ENCODE measurements around the gene JMJD1C. TPM values are rescaled to one million over a fixed set of nuclear protein-coding genes. Genes with fewer than 3 reads are reported as not detected.

JMJD1C gene
- total RNA-seq, 1 donor from 2014 or later = 65.0 TPM

DNA sequence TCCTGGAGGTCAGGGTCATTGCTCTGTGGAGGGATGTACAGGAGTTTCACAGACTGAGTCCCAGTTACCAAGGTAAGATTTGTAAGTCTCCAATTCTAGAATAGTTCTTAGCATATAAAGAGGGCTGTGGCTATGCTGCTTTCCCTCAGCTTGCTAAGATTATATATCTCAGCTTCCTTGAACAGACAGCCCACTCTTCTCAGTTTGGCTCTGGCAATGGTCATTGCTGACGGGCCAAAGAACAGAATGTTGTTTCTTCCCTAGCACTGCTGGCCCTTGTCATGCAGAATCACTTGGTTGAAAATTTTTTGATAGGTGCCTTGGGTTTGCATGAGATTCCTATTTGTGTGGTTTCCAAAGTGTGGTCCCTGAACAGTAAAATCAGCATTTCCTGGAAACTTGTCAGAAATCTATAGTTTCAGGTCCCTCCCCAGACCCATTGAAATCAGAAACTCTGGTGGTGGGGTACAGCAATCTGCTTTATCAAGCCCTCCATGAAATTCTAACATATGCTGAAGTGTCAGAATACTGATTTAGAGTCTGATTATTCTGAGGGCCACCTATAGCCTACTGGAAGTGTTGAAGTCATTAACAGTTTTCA lies 294.4 kb downstream of the JMJD1C start:
- H3K36me3 ChIP-seq = peaks cover 8 to 24% of the 10 kb centered on the region in 2 donors
- intact Hi-C loops (cut with DNase I) = no loop called here
- H3K27ac ChIP-seq = peak overlapping the region in 1 of 2 donors; percentile 13

GRCh38 chr10:63169624-63170023 lies 296.2 kb downstream of the JMJD1C start:
- Histone ChIP-seq H3K4me3 (no peak overlapping the region), H3K27ac (no peak overlapping the region), H3K27me3 (no peaks in the 10 kb centered on the region), H3K36me3 (peaks cover 0 to 10% of the 10 kb centered on the region in 2 donors), H3K9me3 (no peaks in the 10 kb centered on the region), H3K4me1 (no peaks in the 10 kb centered on the region)
- DNase-seq (ENCODE audit: low spot score in 2 of 2) = no peak
- intact Hi-C loops (cut with DNase I) = loop anchor here (5.0 kb wide), 2 partner anchors 463 to 598 kb away; no protein-coding TSS in a partner anchor
- no peak for TF ChIP-seq CTCF (IDR thresholded peaks at IDR 0.05)

More for the DNA sequence above, 294.4 kb downstream of the JMJD1C start:
- no peaks in the 10 kb centered on the region for H3K4me1 ChIP-seq
- H3K9me3 ChIP-seq = no peaks in the 10 kb centered on the region
- H3K4me3 ChIP-seq = no peak overlapping the region
- no peak for TF ChIP-seq CTCF (IDR thresholded peaks at IDR 0.05)
- no peaks in the 10 kb centered on the region for H3K27me3 ChIP-seq
- DNase-seq (ENCODE audit: low spot score in 2 of 2) = no peak

- peaks cover 0 to 10% of the 10 kb centered on the region in 2 donors for H3K36me3 ChIP-seq
- no peak for DNase-seq (ENCODE audit: low spot score in 2 of 2)
- no peaks in the 10 kb centered on the region for H3K27me3 ChIP-seq
- intact Hi-C loops (cut with DNase I) = loop anchor here (5.0 kb wide), 2 partner anchors 463 to 598 kb away; no protein-coding TSS in a partner anchor
- no peak overlapping the region for H3K4me3 ChIP-seq
- no peaks in the 10 kb centered on the region for H3K4me1 ChIP-seq
- peak overlapping the region in 1 of 2 donors; percentile 26 for H3K27ac ChIP-seq
- TF ChIP-seq CTCF (IDR thresholded peaks at IDR 0.05) = no peak
- no peaks in the 10 kb centered on the region for H3K9me3 ChIP-seq
Measured at GRCh38 chr10:63168821-63169462, 296.8 kb downstream of the JMJD1C start.

DNA sequence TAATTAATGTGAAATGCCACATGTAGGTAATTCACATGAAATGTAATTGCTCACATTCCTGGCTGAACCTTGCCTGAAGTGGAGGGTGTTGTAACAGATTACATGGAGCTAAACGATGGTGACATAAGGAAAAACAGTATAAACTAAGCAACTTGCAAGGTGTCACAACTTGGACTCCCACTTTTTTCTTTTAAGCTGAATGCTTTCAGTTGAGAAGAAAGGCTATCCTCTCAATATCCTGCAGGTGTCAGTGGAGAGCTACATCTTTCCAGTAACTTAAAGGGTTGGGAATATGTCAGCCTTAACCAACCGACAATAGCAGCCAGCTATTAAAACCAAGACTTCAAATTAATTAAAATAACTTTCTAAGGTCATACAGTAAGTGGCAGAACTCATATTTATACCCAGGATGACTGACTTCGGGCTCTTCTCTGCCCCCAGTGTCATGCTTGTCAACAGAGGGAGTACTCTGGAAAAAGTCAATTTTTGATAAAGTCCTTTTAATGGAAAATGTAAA lies 299.0 kb downstream of the JMJD1C start:
- no peak overlapping the region for H3K4me3 ChIP-seq
- H3K9me3 ChIP-seq = no peaks in the 10 kb centered on the region
- intact Hi-C loops (cut with DNase I) = loop anchor here (1.0 to 5.0 kb wide), 4 partner anchors 466 to 653 kb away; no protein-coding TSS in a partner anchor
- no peak overlapping the region for H3K27ac ChIP-seq
- TF ChIP-seq CTCF (IDR thresholded peaks at IDR 0.05) = peak; percentile 61 to 90 (median 88)
- no peak for DNase-seq (ENCODE audit: low spot score in 2 of 2)
- no peaks in the 10 kb centered on the region for H3K27me3 ChIP-seq
- peaks cover 0 to 10% of the 10 kb centered on the region in 2 donors for H3K36me3 ChIP-seq
- no peaks in the 10 kb centered on the region for H3K4me1 ChIP-seq

GRCh38 chr10:63165249-63165648 lies 300.5 kb downstream of the JMJD1C start:
- intact Hi-C loops (cut with DNase I) = loop anchor here (5.0 kb wide), 2 partner anchors 467 to 602 kb away; no protein-coding TSS in a partner anchor
- Histone ChIP-seq H3K4me3 (no peak overlapping the region), H3K4me1 (no peaks in the 10 kb centered on the region), H3K27ac (no peak overlapping the region), H3K9me3 (no peaks in the 10 kb centered on the region), H3K36me3 (peaks cover 0 to 6% of the 10 kb centered on the region in 2 donors), H3K27me3 (no peaks in the 10 kb centered on the region)
- DNase-seq (ENCODE audit: low spot score in 2 of 2) = no peak
- TF ChIP-seq CTCF (IDR thresholded peaks at IDR 0.05) = no peak

All from ascending aorta (tissue), 2 donors.